ENCODE data around the gene VAC14.

The VAC14 gene

DNA sequence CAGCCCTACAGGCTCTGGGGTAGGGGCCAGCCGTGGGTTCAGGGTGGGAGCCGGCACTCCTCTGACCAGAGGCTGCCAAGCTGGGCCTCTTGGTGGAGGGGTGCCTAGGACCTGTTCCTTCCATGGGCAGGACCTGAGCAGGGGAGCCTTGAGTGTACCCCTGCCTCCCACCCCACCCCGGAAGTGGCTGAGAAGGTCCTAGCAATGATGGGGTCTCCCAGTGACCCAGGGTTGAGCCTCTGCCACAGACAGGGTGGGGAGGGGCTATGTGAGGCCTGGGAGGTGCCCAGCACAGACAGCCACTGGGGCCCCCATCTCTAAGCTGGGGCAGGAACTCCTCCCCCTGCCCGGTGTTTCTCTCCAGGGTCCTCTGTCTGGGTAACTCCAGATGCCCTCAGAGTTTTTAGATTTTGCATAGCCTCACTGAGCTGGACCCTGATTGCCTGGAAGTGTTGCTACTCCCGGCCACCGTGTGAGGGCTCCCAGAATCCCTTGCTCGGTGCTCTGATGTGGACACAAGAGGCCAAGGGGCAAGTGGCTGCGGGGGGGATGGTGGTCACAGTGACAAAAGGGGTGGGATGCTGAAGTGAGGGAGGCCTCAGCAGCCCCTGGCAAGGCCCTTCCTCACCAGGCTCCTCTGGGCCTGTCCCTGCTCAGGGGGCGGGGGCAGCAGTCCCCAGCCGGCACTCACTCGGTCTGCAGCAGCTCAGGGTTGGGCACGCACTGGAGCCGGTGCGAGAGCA lies 108.7 kb downstream of the VAC14 start:
- DNase-seq (ENCODE audit: low spot score), result no peak

- no peak for DNase-seq (ENCODE audit: low spot score)
Measured at GRCh38 chr16:70691223-70692129, 109.5 kb downstream of the VAC14 start.

GRCh38 chr16:70689970-70690891 lies 110.7 kb downstream of the VAC14 start:
- DNase-seq (ENCODE audit: low spot score), result no peak

- DNase-seq (ENCODE audit: low spot score), result no peak
Measured at GRCh38 chr16:70689035-70689969, 111.7 kb downstream of the VAC14 start.

- no peak for DNase-seq (ENCODE audit: low spot score)
Measured at GRCh38 chr16:70688246-70688742, 112.7 kb downstream of the VAC14 start.

GRCh38 chr16:70687671-70688245 lies 113.2 kb downstream of the VAC14 start:
- DNase-seq (ENCODE audit: low spot score), result no peak

DNA sequence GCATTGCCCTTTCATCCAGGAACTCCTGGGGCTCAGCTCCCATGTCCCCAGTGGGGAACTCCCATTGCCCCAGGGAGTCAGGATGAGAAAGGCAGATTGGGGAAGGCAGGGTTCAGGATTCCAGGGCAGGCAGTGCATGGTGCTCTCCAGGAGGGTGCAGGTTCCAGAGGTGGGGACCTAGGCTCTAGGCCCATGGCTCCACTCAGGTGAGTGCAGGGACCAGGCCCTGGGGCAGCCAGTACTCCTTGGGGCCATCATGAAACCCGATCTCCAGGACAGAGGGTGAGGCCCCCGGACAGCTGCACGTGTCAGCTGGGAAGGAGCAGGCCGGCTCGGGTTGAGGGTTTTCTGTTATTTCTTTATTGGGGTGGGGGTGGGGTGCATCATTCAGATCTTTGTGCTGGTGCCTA lies 113.9 kb downstream of the VAC14 start:
- no peak for DNase-seq (ENCODE audit: low spot score)

GRCh38 chr16:70686376-70687101 lies 114.4 kb downstream of the VAC14 start:
- DNase-seq (ENCODE audit: low spot score), result no peak

DNA sequence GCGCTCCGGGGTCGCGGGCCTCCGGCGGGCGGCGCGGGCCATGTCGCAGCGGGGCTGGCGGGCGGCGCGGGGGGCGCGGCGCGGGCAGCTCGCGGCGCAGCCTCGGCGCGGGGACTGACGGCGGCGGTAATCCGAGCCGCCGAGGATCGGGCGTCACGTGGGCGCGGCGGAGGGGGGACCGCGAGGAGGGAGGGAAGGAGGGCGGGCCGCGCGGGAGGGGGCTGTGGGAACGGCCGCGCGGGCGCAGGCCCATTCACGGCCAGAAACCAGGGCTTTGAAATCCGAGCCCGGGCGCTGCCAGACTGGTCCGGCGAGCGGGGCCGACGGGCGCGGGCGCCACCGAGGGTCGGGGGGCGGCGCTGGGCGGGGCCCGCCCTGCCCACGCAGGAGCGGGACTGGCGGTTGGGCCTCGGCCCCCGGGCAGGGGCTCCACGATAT lies 115.0 kb downstream of the VAC14 start, which contains the start of gene MTSS2:
Gene MTSS2 (minus strand): TSS at position 116 of the 438 bp plus-strand sequence. CDS start 262 bp downstream, outside the sequence.
- DNase-seq (ENCODE audit: low spot score), result peak; percentile 92

- DNase-seq (ENCODE audit: low spot score), result no peak
Measured at GRCh38 chr16:70685061-70685937, 115.7 kb downstream of the VAC14 start.

DNA sequence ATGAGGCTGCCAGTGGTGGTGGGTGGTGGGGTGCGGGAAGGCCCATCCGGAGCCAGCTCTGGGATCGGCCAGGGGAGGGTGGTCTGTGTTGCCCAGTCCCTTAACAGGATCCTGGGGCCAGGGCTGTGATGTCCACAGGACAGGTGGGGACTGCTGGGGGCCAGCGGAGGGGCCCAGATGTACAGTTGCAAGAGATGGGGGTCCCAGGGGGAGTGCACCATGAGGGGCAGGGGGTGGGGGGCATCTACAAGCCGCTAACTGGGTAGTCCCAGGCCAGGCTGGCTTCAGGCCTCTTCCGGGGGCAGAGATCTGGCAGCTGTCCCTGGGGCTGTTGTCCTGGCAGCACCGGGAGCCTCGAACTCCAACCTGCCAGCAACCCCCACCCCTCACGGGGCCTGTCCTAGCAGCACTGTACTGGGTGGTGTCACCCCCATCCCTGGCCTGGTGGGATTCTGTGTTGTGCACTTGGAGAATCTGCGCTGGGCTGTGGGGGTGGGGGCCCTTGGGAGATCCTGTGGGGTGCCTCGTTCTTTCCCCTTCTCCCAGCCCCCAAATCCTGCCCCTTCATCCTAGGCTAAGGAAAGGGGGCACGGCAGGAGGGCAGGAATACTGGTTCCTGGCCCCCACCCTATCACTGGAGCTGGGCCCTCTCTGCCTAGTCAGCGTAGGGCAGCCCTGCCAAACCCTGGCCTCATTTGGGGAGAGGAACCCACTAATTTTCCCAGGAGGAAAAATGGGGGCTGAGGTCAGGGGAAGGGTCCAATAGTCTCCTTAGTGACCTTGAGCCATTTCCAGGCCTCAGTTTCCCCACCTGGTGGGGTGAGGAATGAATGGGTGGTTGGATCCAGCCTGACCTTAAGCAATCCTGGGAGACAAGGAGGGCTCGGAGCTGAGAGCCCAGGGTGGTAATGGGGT lies 116.6 kb downstream of the VAC14 start:
- DNase-seq (ENCODE audit: low spot score), result no peak

DNA sequence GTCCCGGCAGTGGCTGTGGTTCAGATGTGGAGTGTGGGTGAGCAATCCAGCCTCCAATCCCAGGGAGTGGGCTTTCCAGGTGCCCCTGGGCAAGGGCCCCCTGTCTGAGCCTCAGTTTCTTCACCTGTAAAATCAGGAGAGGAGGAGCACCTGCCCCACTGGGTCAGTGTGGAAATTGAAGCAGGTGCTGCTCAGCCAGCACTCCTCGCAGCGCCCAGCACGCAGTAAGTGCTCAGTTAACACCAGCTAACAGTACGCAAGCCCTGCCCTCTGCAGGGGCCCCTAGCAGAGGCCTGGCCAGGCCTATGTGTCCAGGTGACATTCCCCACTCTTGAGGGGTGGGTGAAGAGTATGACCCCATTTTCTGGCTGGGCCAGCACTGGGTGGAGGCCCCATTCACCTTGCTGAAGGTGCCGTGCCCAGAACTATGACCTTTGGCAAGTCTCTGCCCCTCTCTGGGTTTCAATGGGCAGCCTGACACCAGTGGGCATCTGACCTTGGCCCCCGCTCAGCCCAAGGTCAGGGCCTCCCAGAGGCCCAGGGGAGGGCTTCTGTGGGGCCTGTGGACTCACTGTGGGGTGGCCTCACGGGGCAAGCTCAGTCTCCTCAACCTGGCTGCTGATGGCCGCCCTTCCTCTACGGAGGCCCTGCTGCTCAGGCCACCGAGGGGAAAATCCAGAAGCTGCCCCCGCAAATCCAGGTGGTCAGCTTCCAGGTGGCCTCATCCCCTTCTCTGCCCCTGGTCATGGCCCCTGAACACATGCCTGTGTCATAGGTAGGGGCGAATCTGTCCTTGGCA lies 117.6 kb downstream of the VAC14 start:
- no peak for DNase-seq (ENCODE audit: low spot score)

- no peak for DNase-seq (ENCODE audit: low spot score)
Measured at GRCh38 chr16:70682239-70683145, 118.5 kb downstream of the VAC14 start.

- DNase-seq (ENCODE audit: low spot score), result no peak
Measured at GRCh38 chr16:70681382-70682238, 119.3 kb downstream of the VAC14 start.

Data from left forelimb (tissue), 1 donor.